Stimulated activated CD4-positive, alpha-beta T cell treated with anti-CD3 and anti-CD28 coated beads, Interleukin-4, amount 100 ng/mL, for 4 hours (primary cell): ENCODE measurements around the gene ADAR.
A peak's percentile ranks its signal among the peaks of the same experiment; 100 is the strongest.

Source experiments
- DNase-seq, 2 experiments: peaks; one replicate each; pipeline ENCODE4 v3.0.0-alpha.2; 2020

The ADAR gene

DNA sequence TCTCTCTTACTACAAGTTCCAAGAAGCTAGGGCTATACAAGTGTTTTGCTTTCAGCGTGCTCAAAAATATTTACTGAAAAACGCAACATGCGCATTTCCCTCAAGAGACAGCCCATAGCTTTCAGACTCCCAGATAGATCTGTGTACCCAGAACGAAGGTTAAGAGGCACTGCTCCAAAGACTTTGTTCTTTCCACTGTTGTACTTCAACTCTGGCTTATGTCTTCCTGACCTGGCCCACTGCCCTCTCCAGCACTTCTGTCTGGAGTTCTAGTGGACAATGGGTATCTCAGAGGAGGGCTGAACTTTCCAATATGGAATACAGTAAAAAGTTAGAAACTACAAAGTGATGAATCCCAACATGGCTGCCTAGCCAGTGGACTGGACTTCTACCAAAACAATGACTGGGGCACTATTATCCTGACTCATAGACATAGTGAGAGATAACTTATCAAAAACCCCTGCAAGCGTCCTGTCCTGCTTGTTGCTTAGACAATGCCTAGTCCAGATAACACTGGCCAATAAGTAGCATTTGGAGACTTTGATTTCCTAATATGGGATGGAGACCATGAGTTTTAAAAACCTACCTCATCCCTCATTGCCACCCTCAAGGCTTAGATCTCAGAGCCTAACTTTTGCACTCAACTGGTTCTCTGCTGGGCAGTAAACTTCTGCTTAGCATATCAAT is 8.8 kb upstream of the ADAR start:
- DNase-seq, result no peak

DNA sequence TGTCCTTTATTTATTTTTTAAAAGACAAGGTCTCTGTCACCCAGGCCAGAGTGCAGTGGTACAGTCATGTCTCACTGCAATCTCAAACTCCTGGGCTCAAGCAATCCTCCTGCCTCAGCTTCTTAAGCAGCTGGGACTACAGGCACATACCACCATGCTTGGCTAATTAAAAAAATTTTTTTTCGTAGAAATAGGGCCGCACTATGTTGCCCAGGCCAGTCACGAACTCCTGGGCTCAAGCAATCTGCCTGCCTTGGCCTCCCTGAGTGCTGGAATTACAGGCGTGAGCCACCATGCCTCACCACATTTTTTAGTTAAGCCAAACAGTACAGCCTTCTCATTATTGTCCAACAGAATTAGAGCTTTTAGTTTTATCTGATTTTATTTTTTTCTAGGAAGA is 7.4 kb upstream of the ADAR start:
- no peak for DNase-seq

DNA sequence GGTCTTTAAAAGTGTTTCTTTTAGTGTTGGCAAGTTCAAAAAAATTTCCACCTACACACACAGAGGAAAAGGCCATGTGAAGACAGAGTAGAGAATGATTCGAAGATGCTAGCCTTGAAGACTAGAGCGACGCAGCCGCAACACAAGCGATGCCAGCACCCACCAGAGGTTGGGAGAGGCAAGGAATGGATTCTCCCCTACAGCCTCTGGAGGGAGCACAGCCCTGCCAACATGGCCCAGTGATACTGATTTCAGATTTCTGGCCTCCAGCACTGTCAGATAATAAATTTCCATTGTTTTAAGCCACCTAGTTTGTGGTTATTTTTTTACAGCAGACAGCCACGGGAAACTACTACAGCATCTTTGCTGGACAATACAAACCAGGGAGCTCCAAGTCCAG is 6.9 kb upstream of the ADAR start:
- no peak for DNase-seq

DNA sequence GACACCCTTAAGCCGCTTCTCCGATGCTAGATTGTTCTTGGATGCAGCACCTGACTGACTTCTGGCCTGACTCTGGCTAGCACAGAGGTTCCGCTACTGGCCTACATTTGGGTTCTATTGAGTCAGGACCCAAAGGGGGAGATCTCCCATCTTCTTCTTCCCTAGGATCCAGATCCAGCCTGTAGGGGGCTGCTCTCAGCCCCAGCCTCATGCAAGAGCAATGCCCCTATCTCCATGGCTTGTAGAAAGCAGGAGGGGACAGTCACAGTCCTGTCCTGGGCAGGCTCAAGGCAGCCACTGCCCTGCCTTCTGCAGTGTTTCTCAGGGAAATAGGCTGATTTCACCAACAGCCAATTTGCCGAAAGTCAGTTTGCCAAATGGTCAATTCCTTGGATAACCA is 6.3 kb upstream of the ADAR start:
- DNase-seq, result no peak

DNA sequence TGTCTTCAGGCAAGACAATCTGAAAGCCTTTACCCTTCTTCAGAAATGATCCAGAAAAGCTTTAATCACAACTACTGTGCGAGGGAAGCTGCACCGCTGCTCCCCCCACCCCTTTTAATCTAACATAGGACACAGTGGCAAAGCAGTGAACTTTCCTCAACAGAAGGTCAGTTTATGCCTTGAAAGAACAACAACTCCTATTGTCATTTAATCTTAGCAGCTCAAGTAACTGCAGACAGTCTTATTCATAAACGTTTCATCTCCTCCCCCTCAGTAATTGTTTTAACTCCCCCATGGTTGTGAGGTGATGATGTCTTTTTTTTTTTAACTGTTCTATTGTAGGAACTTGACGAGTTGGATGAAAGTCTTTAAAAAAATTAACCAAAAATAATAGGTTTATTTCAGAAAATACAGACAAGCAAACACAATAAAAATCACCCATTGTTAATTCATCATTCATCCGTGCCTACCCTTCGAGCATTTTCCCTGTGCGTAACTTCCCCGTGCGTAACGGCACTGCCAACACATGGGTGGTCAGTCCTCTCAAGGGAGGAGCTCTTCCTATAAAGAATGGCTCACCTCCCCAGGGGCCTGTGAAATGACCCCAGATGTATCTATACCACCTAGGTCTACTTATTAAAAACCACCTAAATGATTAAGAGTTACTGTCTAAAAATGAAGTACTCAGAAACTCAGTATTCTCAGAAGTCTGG is 3.3 kb upstream of the ADAR start:
- DNase-seq, result no peak

DNA sequence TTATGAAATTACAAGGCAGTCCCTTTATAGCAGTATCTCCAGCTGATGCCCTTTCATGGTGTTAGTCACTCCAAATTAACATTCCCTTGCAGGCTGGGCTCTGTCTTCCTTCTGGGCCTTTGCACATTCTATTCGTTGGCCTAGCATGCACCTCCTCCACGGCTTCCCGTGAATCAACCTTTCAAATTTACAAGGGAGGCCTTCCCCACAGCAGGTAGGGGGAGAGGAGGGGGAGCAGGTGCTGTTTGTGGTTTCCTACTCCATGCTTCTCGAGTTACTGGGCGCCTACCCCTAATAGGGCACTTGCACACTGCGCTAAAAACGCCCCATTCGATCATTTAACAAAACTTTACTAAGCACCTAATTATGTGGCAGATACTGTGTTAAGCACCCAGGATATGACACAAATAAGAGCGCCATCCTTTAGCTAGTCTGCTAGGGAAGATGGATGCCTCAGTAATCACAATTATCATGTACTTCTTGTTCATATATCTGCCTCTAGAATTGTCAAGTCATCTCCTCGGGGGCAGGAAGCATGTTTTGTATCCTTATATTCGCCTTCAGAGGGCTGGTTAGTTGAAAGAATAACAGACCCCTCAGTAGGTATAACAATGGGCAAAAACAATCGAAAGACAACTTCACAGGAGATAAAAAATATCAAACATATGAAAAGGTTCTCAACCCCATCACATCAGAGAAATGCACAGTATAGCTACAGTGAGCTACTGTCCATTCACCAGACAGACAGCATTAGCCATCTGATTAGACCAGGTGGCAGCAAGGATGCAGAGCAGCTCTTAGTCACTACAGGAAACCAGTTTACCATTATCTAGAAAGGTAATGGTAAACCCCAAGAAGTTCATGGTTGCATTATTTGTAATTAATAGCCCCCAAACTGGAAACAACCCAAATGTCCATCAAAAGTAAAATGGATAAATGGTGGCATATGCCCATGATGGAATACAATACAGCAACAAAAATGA is 1.7 kb upstream of the ADAR start:
- DNase-seq, result peak; percentile 36 to 75

DNA sequence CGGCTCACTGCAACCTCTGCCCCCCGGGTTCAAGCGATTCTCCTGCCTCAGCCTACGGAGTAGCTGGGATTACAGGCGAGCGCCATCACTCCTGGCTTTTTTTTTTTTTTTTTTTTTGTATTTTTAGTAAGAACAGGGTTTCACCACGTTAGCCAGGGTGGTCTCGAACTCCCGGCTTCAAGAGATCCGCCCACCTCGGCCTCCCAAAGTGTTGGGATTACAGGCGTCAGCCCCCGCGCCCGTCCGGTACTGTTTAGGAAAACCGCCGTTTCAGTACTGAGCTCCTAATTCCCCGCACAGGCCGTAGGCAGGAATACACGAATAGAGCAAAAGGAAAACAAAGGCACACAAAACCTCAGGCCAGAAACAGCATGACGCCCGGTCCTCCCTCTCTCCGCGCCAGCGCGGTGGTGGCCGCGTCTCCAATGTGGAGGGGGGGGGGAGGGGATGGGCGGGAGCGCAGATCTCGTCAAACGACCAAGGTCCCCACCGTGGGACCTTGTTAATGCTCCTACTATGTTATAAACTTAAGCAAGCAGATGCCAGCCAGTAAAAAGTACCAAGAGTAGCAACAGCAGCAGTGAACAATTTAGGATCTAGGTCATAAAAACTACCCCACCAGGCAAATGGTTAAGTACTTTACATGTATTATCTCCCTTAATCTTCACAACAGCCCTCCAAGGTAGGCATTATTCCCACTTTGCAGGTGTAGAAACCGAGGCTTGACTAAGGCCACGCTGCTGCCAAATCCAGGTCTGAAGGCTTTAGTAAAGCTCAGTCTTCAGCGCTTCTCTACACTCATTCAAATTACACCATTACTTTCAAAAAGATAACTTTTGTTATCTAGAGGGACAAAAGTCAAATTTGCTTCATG is 648 bp upstream of the ADAR start:
- DNase-seq, result peak in 1 of 2 experiments; percentile 27

DNA sequence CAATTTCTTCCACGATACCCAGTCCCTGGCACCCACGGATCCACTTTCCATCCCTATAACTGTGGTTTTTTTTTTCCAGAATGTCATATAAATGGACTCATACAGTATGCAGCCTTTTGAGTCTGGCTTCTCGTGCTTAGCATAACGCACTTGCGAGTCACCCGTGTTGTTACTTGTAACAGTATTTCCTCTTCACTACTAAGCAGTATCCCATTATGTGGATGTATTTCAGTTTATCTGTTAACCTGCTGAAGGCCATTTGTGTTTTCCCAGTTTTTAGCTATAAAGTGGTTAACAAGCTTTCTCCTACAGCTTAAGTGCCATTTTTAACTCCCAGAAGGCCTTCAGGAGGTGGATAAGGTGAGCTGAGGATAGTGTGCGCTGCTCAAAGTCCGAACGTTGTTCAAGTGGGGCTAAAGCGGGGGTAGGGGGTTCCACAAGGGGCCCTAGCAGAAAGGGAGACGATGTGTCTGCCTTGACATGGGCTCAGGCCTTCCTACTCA is 829 bp downstream of the ADAR start:
- DNase-seq, result no peak

DNA sequence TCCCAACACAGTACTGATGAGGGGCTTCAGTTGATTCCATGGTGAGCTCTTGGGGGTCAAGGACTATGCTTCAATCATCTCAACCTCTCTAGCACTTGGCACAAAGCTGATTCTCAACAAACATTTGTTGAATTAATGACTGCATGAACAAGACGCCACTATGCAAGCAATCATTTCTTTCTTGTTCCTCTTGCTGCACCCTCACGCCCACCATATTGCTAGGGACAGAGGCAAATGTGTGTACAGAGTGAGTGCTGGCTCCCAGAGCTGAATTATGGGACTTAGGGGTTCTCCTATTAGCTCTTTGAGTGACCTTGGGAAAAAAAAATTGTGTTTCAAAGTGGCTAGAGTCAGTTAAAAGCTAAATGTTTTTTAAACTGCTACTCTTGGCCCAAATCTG is 2.5 kb downstream of the ADAR start:
- no peak for DNase-seq

DNA sequence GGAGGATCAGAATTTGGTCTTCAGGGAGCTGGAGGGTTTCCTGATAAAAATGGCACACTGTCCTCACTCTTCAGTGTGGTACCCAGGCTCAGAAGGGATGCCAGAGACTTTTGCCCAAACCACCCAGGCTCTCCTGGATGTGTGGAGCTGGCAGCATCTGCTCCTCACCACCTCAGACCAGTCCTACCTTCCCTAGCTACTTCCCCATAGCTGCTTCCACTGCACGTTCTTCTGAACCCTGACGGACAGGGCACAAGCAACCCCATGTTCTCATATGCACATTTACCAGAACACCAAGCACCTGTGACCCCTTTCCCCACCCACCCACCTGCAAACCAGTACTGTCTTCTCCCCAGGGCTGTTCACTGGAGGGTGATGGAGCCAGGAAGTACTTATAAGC is 4.7 kb downstream of the ADAR start:
- no peak for DNase-seq

DNA sequence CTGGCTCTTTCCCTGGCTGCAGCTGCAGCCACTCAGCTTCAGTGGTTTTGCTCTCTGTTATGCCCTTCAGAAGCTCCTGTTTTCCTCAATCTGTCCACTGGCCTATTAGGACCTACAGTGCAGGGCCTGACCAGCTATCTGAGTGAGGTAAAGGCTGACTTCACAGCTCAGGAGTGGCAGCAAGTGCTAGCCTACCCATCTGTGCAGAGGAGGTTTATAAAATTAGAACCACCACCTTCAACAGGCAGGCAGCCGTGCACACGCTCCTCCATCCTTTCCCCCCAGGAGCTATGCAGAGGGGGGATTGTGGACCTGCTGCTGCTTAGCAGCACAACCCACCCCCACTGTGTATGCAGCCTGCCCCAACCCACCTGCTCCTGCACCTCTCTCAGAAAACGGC is 8.3 kb downstream of the ADAR start:
- no peak for DNase-seq

DNA sequence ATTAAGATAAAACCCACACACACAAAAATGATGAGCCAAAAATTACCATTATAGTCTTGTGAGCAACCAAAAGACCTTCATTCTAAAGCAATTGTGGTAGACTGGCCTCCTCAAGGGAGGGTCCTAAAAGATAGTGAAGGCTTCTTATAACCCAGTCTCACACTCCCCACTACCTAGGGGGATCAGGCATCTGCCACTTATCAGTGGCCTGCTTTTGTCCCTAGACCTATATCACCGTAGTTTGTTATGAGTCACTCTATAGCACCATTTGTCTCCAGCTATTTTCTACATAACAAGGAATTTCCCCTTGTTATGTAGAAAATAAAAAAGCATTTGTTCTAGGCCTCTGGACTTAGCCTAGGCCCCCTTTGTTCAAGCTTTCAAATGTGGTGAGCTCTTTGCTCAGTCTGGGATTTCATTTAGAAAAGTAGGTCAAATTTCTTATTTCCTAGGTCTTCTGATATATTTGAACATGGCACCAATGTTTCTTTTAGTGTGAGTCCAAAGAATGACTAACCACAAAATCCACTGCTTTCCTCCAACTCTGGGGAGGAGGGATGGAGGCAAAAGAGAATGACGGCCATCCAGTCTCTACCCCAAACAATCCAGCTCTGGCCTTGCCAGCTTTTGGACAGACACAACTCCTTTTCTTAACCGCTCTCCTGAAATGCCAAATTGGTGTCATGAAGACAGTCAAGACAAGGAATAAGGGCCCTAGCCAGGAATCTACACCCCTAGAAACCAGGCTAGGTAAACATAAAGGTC is 8.9 kb downstream of the ADAR start:
- DNase-seq, result no peak

DNA sequence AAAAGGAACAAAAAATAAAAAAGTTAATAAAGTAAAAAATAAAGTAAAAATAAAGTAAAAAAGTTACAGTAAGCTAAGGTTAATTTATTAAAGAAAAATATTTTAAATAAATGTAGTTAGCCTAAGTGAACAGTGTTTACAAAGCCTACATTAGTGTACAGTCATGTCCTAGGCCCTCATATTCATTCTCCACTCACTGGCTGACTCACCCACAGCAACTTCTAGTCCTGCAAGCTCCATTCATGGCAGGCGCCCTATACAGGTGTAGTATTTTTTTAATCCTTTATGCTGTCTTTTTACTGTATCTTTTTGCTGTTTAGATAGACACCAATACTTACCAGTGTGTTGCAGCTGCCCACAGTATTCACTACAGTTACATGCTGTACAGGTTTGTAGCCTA is 12.4 kb downstream of the ADAR start:
- no peak for DNase-seq

DNA sequence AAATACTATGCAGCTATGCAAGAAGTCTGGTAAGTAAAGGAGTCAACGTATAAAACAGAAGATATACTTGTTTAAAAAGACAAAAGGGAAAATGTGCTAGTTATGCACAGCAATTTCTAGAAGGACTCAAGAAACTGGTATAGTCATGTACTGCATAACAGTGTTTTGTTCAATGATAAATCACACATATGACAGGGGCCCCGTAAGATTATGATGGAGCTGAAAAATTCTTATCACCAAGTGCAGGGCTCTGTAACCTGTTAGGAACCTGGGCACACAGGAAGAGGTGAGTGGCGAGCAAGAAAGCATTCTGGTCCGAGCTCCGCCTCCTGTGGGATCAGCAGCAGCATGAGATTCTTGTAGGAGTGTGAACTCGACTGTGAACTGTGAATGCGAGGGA is 13.2 kb downstream of the ADAR start:
- DNase-seq, result no peak

DNA sequence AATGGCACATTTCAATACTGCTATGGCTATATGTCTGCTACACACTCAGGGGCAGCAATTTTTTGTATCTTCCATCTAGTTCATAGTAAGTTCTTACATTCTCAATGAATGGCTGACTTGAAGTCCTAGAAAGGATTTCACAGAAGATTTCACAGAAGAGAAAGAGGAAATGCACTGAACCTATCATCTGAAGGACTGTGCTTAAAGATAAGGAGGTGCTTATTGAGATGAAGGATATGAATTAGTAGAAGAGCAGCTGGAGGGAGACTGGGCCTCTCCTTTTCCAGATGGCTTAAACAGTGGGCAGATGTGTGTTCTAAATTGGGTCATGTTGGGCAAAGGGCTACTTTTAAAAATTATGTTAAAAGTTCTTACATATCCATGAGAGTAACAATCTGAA is 14.6 kb downstream of the ADAR start:
- no peak for DNase-seq

DNA sequence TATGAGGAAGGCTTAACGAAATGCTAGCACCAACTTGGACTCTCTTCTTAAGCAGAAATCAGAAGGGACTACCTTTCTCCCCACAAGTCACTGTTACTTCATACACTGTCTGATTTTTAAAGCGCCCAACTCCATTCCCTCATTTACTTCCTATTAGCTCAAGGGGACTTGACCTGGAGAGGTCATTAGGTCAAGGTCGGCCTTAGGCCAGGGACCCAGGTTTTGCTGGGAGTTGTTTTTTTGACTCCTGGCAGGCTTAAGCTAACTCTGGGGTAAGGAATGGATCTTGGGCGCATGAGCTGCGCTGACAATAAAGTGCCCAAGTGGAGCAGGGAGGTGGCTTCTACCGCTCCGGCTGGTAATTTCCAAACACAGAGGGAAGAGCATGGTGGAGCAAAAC is 16.8 kb downstream of the ADAR start:
- no peak for DNase-seq

DNA sequence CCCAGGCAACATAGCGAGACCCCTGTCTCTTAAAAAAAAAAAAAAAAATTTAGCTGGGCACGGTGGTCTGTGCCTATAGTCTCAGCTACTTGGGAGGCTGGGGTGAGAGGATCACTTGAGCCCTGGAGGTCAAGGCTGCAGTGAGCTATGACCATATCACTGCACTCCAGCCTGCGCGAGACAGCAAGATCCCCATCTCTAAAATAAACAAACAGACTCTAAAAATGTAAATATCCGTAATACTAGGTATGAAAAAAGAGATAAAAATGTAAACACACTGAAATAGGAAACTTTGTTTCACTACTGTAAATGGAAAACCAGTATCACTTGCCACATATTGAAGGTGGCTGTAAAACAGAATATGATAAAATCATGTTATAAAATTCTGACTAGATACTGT is 17.2 kb downstream of the ADAR start:
- DNase-seq, result no peak

DNA sequence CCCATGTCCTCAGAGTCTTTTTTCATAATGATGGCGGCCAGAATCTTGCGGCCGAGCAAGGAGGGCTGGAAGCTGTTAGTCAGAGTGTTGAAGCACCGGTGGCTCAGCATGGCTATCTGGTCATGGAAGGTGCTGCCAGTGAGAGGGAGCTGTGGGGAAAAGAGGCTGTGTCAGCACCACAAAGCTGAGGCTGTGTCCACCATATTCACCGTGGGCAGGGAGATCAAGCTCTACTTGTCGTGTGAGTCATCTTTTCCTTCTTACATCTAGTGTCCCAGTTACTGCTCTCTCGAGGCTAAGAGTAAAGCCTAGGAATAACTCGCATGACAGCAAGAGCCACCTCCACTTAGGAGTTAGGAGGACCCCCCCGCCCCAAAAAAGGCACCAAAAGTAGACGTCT is 18.2 kb downstream of the ADAR start:
- no peak for DNase-seq

DNA sequence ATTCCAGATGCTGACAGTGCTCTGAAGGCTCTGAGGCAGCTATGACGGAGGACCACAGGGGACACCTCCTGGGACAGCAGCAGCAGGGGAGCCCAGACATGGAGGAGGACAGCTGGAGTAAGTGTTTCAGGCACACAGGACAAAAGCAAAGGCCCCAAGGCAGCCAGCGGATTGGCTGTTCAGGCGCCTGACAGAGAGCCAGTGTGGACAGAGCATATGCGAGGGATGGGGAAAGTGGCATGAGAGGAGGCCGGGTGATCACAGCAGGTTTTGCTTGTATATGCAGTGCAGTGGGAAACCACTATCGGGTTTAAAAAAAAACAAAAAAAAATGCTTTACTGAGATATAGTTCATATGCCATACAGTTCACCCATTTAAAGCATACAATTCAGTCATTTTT is 21.3 kb downstream of the ADAR start:
- no peak for DNase-seq

DNA sequence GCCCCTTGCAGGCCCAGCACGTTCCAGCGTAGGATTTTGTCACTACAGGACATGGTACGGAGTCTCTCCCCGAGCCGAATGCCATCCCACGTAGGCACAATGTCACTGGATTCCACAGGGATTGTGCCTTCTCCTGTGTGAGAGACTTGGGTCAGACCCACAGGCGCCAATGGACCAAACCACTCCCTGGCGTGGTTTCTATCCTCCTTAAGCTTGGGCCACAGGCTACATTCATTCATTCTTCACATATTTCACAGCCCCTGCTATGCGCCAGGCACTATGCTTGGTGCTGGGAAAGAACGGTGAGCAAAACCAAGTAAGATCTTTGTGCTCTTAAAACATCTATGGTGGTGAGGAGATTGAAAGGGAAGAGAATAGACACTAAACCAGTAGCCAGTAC is 21.8 kb downstream of the ADAR start:
- DNase-seq, result no peak

DNA sequence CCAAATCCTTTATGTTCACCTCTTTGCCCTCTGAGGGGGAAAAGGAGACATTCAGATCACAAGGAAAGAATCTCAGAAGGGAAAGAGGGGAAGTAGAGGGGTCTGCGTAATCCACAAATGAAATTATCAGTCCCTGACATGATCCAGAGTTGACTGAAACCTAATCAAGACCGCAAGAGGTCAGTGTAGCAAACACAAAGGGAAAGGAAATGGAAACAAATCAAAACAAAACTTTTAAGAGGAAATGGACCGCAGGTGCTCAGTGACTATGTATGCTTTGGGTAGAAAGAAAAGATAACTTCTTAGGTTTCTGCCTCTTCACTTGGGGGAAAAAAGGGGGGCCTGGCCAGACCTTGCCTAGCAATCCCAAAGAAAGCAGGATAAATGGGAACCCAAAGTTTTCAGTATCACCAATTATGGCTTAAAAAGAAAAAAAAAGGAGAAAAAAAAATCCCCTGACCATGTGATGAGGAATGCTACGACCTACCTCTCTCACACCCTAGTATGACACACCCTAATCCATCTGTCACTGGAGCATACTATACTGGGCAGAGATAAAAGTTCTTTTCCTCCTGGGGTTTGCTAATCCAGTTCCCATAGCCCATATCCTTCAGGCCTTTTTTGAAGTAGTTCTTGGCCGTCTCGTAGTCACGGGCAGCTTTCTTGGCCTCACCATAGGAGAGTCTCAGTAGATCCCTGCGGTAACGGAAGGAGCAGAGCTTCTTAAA is 23.6 kb downstream of the ADAR start:
- DNase-seq, result no peak
